ENCODE data around the gene RAB9A. TPM values are rescaled to one million over a fixed set of nuclear protein-coding genes. Genes with fewer than 3 reads are reported as not detected.

The RAB9A gene
- total and polyA plus RNA-seq, 2 of the 8 experiments (the other 6 are each of a cell fraction or from before 2014, with no cell fraction given), result 21.8 to 34.0 TPM

GRCh38 chrX:13732246-13733067 lies 43.5 kb downstream of the RAB9A start (continued):
- TF ChIP-seq GABPA (IDR thresholded peaks at IDR 0.05; ENCODE audit: borderline replicate concordance, insufficient read depth, low read length), result no peak

All from H1 (cell line).